ENCODE results near the gene PRDX3.

- TF ChIP-seq TEAD4 (IDR thresholded peaks at IDR 0.05) (no peak), YY1 (IDR thresholded peaks at IDR 0.05; ENCODE audit: low read depth) (no peak)
These were observed 12.5 kb downstream of the PRDX3 start for GRCh38 chr10:119166118-119166500.

Data from Ishikawa (cell line).